HepG2 (cell line): ENCODE measurements around the gene FAM83G. TPM values are rescaled to one million over a fixed set of nuclear protein-coding genes. Genes with fewer than 3 reads are reported as not detected.
A peak's percentile ranks its signal among the peaks of the same experiment; 100 is the strongest.

Source experiments
- CAMTA2 ChIP-seq: sonication (generic); formaldehyde crosslinking; IDR thresholded peaks from 2 replicates; pipeline ENCODE4 v1.4.0; 2020; ENCODE audit warnings: mild to moderate bottlenecking, missing genetic modification reagents, borderline replicate concordance
- CEBPB ChIP-seq: IDR thresholded peaks from 2 replicates; pipeline ENCODE4 v1.6.1; 2011; ENCODE audit warnings: low read depth, low read length, improper control_type of control experiment, borderline replicate concordance
- MATR3 ChIP-seq: sonication (generic); formaldehyde crosslinking; IDR thresholded peaks from 2 replicates; pipeline ENCODE4 v1.4.0; 2020; ENCODE audit warnings: missing genetic modification reagents
- MXD4 ChIP-seq: IDR thresholded peaks from 2 replicates; pipeline ENCODE4 v1.6.1; 2016; ENCODE audit warnings: mild to moderate bottlenecking, missing biosample characterization, missing genetic modification reagents
- NFRKB ChIP-seq: fragments of 450-650 bp; IDR thresholded peaks from 2 replicates; pipeline ENCODE4 v1.6.1; 2017
- RBM39 ChIP-seq: fragments of 200-400 bp; formaldehyde crosslinking; IDR thresholded peaks from one replicate; pipeline ENCODE4 v1.6.1; 2018; ENCODE audit warnings: antibody characterized with exemption, mild to moderate bottlenecking, low read depth, low read length; ENCODE audit not compliant: poor library complexity, severe bottlenecking
- TAF1 ChIP-seq: sonication (generic); formaldehyde crosslinking; IDR thresholded peaks from 2 replicates; pipeline ENCODE4 v1.4.0; 2020; ENCODE audit warnings: missing genetic modification reagents
- TBL1XR1 ChIP-seq: fragments of 150-350 bp; IDR thresholded peaks from 2 replicates; pipeline ENCODE4 v1.6.1; 2014; ENCODE audit warnings: borderline replicate concordance, low read length; ENCODE audit not compliant: partially characterized antibody
- TP53 ChIP-seq: sonication (generic); formaldehyde crosslinking; conservative IDR thresholded peaks from 2 replicates; pipeline ENCODE4 v1.4.0; 2020; ENCODE audit warnings: missing genetic modification reagents
- YEATS4 ChIP-seq: sonication (generic); formaldehyde crosslinking; IDR thresholded peaks from 2 replicates; pipeline ENCODE4 v1.4.0; 2020; ENCODE audit warnings: missing genetic modification reagents, borderline replicate concordance
- ZNF468 ChIP-seq: sonication (generic); formaldehyde crosslinking; IDR thresholded peaks from 2 replicates; pipeline ENCODE4 v1.8.0; 2022; ENCODE audit warnings: mild to moderate bottlenecking, moderate library complexity, missing genetic modification reagents
- polyA plus RNA-seq, 8 experiments: library from polyadenylated mRNA; depleted of rRNA in 3 of 8; stranded (reverse) in 7 of 8; unstranded in 1 of 8; fragments of >200 nt; fragmentation: Illumina TruSeq in 4 of 8; extraction: Trizol in 4 of 8; gene quantifications; 2 replicates each; pipeline versions ENCODE4 v1.2.1 to v1.2.3, GENCODE V29; 2011 to 2016; ENCODE audit warnings: low read depth in 4 of 8, missing spikeins in 1 of 8, mixed read lengths in 1 of 8; ENCODE audit not compliant: insufficient read depth in 1 of 8
- total RNA-seq, 5 experiments: library from RNA; depleted of rRNA; stranded (reverse); fragments of >200 nt; fragmentation: Illumina TruSeq; extraction: Trizol; gene quantifications; 2 replicates each; pipeline ENCODE4 v1.2.3, GENCODE V29; 2016; ENCODE audit warnings: low read depth in 1 of 5
- TF ChIP-seq, protein P1 (sequence below): sonication (generic); formaldehyde crosslinking; IDR thresholded peaks from 2 replicates; pipeline ENCODE4 v1.4.0; 2020; ENCODE audit warnings: low read depth, missing genetic modification reagents
- TF ChIP-seq, protein P2 (sequence below): sonication (generic); formaldehyde crosslinking; IDR thresholded peaks from 2 replicates; pipeline ENCODE4 v1.8.1; 2023; ENCODE audit warnings: mild to moderate bottlenecking, missing genetic modification reagents, borderline replicate concordance
- TF ChIP-seq, protein P3 (sequence below): IDR thresholded peaks from 2 replicates; pipeline ENCODE4 v1.6.1; 2016; ENCODE audit warnings: low read depth
- TF ChIP-seq, protein P4 (sequence below): sonication (generic); formaldehyde crosslinking; IDR thresholded peaks from 2 replicates; pipeline ENCODE4 v1.5.0; 2020; ENCODE audit warnings: missing genetic modification reagents
- TF ChIP-seq, protein P5 (sequence below): sonication (generic); formaldehyde crosslinking; IDR thresholded peaks from 2 replicates; pipeline ENCODE4 v1.9.0; 2021; ENCODE audit warnings: mild to moderate bottlenecking, missing genetic modification reagents

FAM83G gene
- total and polyA plus RNA-seq, 2 of the 13 experiments (the other 11 are each of a cell fraction or from before 2014, with no cell fraction given): 13.7 to 18.6 TPM

DNA sequence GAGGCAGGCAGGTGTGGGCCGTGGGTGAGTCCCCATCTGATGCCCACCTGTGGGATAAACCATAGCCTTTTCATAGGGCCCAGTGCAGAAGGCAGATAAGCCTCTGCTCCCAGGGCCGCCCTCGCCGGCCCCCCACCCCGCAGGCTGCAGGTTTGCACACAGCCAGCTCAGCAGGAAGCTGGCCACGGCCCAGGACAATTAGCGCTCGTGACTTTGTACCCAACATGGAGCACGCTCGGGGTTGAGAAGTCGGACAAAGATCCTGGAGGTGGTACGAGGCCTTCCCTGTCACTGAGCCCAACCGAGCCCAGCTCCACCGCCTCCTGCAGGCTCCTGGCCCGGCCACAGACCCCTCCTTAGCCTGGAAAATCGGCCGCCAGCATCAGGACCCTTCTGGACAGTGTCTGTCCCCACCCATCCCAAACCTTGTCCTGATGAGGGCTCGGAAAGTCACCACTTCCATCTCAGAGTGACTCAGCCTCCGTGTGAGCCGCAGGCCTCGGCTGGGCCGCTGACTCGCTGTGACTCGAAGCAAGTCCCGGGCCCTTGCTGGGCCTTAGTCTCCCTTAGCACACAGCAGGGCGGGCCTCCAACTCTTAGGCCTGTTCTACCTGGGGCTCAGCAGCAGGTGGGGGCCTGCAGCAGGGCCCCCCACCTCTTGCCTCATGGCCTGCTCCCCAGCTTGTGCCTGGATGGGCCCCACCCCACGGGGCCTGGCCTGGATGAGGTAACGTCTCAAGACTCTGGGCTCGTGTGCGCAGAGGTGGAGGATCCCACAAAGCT lies 22.7 kb downstream of the FAM83G start (continued):
- TF ChIP-seq CEBPB (no peak), TP53 (CRISPR knock-in tag) (no peak), RBM39 (no peak), YEATS4 (peak; percentile 70; the same call in 1 of the 2 replicates), ZNF468 (CRISPR knock-in tag) (0 out of 2 replicates have a peak, but pooled peaks have one; percentile 31), TAF1 (CRISPR knock-in tag) (no peak), MATR3 (no peak), NFRKB (no peak), MXD4 (CRISPR knock-in tag) (no peak), TBL1XR1 (no peak), CAMTA2 (CRISPR knock-in tag) (no peak)
- TF ChIP-seq, protein P1, sequence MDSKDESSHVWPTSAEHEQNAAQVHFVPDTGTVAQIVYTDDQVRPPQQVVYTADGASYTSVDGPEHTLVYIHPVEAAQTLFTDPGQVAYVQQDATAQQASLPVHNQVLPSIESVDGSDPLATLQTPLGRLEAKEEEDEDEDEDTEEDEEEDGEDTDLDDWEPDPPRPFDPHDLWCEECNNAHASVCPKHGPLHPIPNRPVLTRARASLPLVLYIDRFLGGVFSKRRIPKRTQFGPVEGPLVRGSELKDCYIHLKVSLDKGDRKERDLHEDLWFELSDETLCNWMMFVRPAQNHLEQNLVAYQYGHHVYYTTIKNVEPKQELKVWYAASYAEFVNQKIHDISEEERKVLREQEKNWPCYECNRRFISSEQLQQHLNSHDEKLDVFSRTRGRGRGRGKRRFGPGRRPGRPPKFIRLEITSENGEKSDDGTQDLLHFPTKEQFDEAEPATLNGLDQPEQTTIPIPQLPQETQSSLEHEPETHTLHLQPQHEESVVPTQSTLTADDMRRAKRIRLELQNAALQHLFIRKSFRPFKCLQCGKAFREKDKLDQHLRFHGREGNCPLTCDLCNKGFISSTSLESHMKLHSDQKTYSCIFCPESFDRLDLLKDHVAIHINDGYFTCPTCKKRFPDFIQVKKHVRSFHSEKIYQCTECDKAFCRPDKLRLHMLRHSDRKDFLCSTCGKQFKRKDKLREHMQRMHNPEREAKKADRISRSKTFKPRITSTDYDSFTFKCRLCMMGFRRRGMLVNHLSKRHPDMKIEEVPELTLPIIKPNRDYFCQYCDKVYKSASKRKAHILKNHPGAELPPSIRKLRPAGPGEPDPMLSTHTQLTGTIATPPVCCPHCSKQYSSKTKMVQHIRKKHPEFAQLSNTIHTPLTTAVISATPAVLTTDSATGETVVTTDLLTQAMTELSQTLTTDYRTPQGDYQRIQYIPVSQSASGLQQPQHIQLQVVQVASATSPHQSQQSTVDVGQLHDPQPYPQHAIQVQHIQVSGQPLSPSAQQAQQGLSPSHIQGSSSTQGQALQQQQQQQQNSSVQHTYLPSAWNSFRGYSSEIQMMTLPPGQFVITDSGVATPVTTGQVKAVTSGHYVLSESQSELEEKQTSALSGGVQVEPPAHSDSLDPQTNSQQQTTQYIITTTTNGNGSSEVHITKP (CRISPR knock-in tag): no peak
- TF ChIP-seq, protein P2, sequence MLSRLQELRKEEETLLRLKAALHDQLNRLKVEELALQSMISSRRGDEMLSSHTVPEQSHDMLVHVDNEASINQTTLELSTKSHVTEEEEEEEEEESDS (CRISPR knock-in tag): no peak
- TF ChIP-seq, protein P3, sequence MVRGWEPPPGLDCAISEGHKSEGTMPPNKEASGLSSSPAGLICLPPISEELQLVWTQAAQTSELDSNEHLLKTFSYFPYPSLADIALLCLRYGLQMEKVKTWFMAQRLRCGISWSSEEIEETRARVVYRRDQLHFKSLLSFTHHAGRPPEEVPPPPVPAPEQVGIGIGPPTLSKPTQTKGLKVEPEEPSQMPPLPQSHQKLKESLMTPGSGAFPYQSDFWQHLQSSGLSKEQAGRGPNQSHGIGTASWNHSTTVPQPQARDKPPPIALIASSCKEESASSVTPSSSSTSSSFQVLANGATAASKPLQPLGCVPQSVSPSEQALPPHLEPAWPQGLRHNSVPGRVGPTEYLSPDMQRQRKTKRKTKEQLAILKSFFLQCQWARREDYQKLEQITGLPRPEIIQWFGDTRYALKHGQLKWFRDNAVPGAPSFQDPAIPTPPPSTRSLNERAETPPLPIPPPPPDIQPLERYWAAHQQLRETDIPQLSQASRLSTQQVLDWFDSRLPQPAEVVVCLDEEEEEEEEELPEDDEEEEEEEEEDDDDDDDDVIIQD: 0 out of 2 replicates have a peak, but pooled peaks have one; percentile 11
- TF ChIP-seq, protein P4, sequence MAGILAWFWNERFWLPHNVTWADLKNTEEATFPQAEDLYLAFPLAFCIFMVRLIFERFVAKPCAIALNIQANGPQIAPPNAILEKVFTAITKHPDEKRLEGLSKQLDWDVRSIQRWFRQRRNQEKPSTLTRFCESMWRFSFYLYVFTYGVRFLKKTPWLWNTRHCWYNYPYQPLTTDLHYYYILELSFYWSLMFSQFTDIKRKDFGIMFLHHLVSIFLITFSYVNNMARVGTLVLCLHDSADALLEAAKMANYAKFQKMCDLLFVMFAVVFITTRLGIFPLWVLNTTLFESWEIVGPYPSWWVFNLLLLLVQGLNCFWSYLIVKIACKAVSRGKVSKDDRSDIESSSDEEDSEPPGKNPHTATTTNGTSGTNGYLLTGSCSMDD (CRISPR knock-in tag): no peak
- TF ChIP-seq, protein P5, sequence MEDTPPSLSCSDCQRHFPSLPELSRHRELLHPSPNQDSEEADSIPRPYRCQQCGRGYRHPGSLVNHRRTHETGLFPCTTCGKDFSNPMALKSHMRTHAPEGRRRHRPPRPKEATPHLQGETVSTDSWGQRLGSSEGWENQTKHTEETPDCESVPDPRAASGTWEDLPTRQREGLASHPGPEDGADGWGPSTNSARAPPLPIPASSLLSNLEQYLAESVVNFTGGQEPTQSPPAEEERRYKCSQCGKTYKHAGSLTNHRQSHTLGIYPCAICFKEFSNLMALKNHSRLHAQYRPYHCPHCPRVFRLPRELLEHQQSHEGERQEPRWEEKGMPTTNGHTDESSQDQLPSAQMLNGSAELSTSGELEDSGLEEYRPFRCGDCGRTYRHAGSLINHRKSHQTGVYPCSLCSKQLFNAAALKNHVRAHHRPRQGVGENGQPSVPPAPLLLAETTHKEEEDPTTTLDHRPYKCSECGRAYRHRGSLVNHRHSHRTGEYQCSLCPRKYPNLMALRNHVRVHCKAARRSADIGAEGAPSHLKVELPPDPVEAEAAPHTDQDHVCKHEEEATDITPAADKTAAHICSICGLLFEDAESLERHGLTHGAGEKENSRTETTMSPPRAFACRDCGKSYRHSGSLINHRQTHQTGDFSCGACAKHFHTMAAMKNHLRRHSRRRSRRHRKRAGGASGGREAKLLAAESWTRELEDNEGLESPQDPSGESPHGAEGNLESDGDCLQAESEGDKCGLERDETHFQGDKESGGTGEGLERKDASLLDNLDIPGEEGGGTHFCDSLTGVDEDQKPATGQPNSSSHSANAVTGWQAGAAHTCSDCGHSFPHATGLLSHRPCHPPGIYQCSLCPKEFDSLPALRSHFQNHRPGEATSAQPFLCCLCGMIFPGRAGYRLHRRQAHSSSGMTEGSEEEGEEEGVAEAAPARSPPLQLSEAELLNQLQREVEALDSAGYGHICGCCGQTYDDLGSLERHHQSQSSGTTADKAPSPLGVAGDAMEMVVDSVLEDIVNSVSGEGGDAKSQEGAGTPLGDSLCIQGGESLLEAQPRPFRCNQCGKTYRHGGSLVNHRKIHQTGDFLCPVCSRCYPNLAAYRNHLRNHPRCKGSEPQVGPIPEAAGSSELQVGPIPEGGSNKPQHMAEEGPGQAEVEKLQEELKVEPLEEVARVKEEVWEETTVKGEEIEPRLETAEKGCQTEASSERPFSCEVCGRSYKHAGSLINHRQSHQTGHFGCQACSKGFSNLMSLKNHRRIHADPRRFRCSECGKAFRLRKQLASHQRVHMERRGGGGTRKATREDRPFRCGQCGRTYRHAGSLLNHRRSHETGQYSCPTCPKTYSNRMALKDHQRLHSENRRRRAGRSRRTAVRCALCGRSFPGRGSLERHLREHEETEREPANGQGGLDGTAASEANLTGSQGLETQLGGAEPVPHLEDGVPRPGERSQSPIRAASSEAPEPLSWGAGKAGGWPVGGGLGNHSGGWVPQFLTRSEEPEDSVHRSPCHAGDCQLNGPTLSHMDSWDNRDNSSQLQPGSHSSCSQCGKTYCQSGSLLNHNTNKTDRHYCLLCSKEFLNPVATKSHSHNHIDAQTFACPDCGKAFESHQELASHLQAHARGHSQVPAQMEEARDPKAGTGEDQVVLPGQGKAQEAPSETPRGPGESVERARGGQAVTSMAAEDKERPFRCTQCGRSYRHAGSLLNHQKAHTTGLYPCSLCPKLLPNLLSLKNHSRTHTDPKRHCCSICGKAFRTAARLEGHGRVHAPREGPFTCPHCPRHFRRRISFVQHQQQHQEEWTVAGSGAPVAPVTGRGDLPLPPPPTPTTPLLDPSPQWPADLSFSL: no peak
